Upper lobe of right lung (tissue), 1 donor: ENCODE results near the gene SDCCAG8. TPM values are rescaled to one million over a fixed set of nuclear protein-coding genes. Genes with fewer than 3 reads are reported as not detected.

Experiments
- ATAC-seq: fragments of 200-7000 bp; cut with Tn5 transposase; one replicate; pipeline ENCODE4 v1.9.1; 2020; ENCODE audit warnings: mild to moderate bottlenecking, moderate library complexity
- DNase-seq: peaks from one replicate; pipeline ENCODE4 v3.0.0-alpha.2; 2020
- H3K27ac ChIP-seq: fragments of 200-600 bp; one replicate; pipeline ENCODE4 v1.8.0; 2022
- H3K27me3 ChIP-seq: fragments of 200-600 bp; one replicate; pipeline ENCODE4 v1.8.0; 2022; ENCODE audit warnings: mild to moderate bottlenecking
- H3K36me3 ChIP-seq: fragments of 200-600 bp; one replicate; pipeline ENCODE4 v1.8.0; 2022
- H3K4me1 ChIP-seq: fragments of 200-600 bp; one replicate; pipeline ENCODE4 v1.8.0; 2022
- H3K4me3 ChIP-seq: fragments of 200-600 bp; one replicate; pipeline ENCODE4 v1.8.0; 2022; ENCODE audit warnings: mild to moderate bottlenecking
- H3K9me3 ChIP-seq: fragments of 200-600 bp; one replicate; pipeline ENCODE4 v1.8.0; 2022
- CTCF ChIP-seq: fragments of 200-600 bp; IDR thresholded peaks from one replicate; pipeline ENCODE4 v1.8.0; 2022; ENCODE audit warnings: antibody characterized with exemption
- intact Hi-C: fragments of 100-400 bp; cut with DNase I; formaldehyde crosslinking; loops from one replicate; pipeline ENCODE4 v1.11.0; 2022
- total RNA-seq: library from RNA; stranded (reverse); fragmentation: NEBNext Ultra II Directional; extraction: Animal tissue kit (Norgen Biotek cat#: 25700); gene quantifications from one replicate; pipeline ENCODE4 v1.2.1, GENCODE V29; 2021
- donor health status: DM: no; HTN: yes; CAD: no; lungs with severe emphysema.

Gene SDCCAG8
- total RNA-seq, 1 donor from 2014 or later: 71.9 TPM

GRCh38 chr1:243348331-243348730 is 92.5 kb downstream of the SDCCAG8 start:
- Histone ChIP-seq H3K27ac (no peak overlapping the region), H3K4me1 (no peaks in the 10 kb centered on the region), H3K36me3 (peaks cover 20% of the 10 kb centered on the region), H3K4me3 (no peak overlapping the region), H3K27me3 (no peaks in the 10 kb centered on the region), H3K9me3 (no peaks in the 10 kb centered on the region)
- DNase-seq (no peak), ATAC-seq (no peak)
- intact Hi-C loops: loop anchor here (10.0 kb wide), 1 partner anchor 926 kb away; no protein-coding TSS in a partner anchor
- no peak for TF ChIP-seq CTCF

- H3K4me1 ChIP-seq: peaks cover 3% of the 10 kb centered on the region
- intact Hi-C loops: loop anchor here (10.0 kb wide), 1 partner anchor 926 kb away; no protein-coding TSS in a partner anchor
- no peak for TF ChIP-seq CTCF
- H3K9me3 ChIP-seq: no peaks in the 10 kb centered on the region
- ATAC-seq (no peak), DNase-seq (no peak)
- H3K27me3 ChIP-seq: no peaks in the 10 kb centered on the region
- H3K27ac ChIP-seq: no peak overlapping the region
- peaks cover 20% of the 10 kb centered on the region for H3K36me3 ChIP-seq
- no peak overlapping the region for H3K4me3 ChIP-seq
These were observed 93.3 kb downstream of the SDCCAG8 start for GRCh38 chr1:243349128-243349527.

- no peak overlapping the region for H3K4me3 ChIP-seq
- DNase-seq (no peak), ATAC-seq (no peak)
- H3K4me1 ChIP-seq: peaks cover 6% of the 10 kb centered on the region
- peaks cover 11% of the 10 kb centered on the region for H3K36me3 ChIP-seq
- H3K9me3 ChIP-seq: no peaks in the 10 kb centered on the region
- H3K27ac ChIP-seq: no peak overlapping the region
- H3K27me3 ChIP-seq: no peaks in the 10 kb centered on the region
- intact Hi-C loops: no loop called here
- no peak for TF ChIP-seq CTCF
These were observed 95.5 kb downstream of the SDCCAG8 start for GRCh38 chr1:243351337-243351736.

- H3K36me3 ChIP-seq: peaks cover 15% of the 10 kb centered on the region
- TF ChIP-seq CTCF: no peak
- peaks cover 6% of the 10 kb centered on the region for H3K4me1 ChIP-seq
- H3K9me3 ChIP-seq: no peaks in the 10 kb centered on the region
- DNase-seq: no peak
- peak overlapping the region; percentile 56 for H3K27ac ChIP-seq
- peak; percentile 38 for ATAC-seq
- intact Hi-C loops: no loop called here
- peak overlapping the region; percentile 29 for H3K4me3 ChIP-seq
- H3K27me3 ChIP-seq: no peaks in the 10 kb centered on the region
These were observed 98.8 kb downstream of the SDCCAG8 start for GRCh38 chr1:243354511-243355153.

GRCh38 chr1:243363832-243364231 is 108.0 kb downstream of the SDCCAG8 start:
- DNase-seq: no peak
- no peak for TF ChIP-seq CTCF
- H3K36me3 ChIP-seq: peaks cover 8% of the 10 kb centered on the region
- no peaks in the 10 kb centered on the region for H3K9me3 ChIP-seq
- H3K27ac ChIP-seq: no peak overlapping the region
- intact Hi-C loops: no loop called here
- no peak overlapping the region for H3K4me3 ChIP-seq
- ATAC-seq: no peak
- no peaks in the 10 kb centered on the region for H3K4me1 ChIP-seq
- H3K27me3 ChIP-seq: no peaks in the 10 kb centered on the region
